ENCODE data around the gene ZNF670.

ZNF670 gene

DNA sequence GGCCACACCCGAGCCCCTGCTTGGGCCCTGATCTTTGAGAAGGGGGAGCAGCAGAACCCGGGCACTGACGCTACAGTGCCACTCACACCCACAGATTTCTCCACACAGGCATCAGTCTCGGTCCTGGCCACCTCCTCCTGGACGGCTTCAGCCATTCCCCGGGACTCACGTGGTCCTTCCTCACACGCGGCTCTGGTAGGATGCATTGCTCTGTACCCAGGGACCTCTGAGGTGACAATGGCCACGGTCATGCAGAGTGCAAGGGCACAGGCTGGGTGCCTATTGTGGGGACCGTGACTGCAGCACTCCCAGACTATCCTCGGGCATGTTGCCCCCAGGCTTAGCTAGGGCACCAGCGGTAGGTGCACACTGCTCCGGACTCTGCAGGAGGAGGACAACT is 11.8 kb upstream of the ZNF670 start:
- Histone ChIP-seq H3K9ac (ENCODE audit: low read depth, low read length) (no peak overlapping the region), H3K27ac (ENCODE audit: low read length) (no peak overlapping the region), H3K79me2 (ENCODE audit: insufficient read depth, low read length) (no peaks in the 10 kb centered on the region), H3K4me1 (ENCODE audit: insufficient read depth, low read length) (no peaks in the 10 kb centered on the region), H3K4me3 (ENCODE audit: low read depth in 1 of 2, low read length in 2 of 2) (no peak overlapping the region), H4K20me1 (ENCODE audit: insufficient read depth, low read length) (no peaks in the 10 kb centered on the region), H3K4me2 (ENCODE audit: insufficient read depth, low read length) (no peak overlapping the region), H3K36me3 (ENCODE audit: insufficient read depth, low read length) (no peaks in the 10 kb centered on the region), H3K27me3 (ENCODE audit: insufficient read depth, low read length, poor library complexity) (no peaks in the 10 kb centered on the region), H2AFZ (ENCODE audit: low read depth, low read length) (no peak overlapping the region), H3K9me3 (ENCODE audit: insufficient read depth, low read length, severe bottlenecking) (no peaks in the 10 kb centered on the region)
- ATAC-seq (ENCODE audit: insufficient read depth, low read depth) (0 out of 3 replicates have a peak, but pooled peaks have one; percentile 11), DNase-seq (no peak)
- TF ChIP-seq, protein P1, sequence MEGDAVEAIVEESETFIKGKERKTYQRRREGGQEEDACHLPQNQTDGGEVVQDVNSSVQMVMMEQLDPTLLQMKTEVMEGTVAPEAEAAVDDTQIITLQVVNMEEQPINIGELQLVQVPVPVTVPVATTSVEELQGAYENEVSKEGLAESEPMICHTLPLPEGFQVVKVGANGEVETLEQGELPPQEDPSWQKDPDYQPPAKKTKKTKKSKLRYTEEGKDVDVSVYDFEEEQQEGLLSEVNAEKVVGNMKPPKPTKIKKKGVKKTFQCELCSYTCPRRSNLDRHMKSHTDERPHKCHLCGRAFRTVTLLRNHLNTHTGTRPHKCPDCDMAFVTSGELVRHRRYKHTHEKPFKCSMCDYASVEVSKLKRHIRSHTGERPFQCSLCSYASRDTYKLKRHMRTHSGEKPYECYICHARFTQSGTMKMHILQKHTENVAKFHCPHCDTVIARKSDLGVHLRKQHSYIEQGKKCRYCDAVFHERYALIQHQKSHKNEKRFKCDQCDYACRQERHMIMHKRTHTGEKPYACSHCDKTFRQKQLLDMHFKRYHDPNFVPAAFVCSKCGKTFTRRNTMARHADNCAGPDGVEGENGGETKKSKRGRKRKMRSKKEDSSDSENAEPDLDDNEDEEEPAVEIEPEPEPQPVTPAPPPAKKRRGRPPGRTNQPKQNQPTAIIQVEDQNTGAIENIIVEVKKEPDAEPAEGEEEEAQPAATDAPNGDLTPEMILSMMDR (IDR thresholded peaks at IDR 0.05; ENCODE audit: borderline replicate concordance, extremely low read depth, low read length, poor library complexity, severe bottlenecking), result no peak
- no peak for TF ChIP-seq EZH2 (IDR thresholded peaks at IDR 0.05; ENCODE audit: borderline replicate concordance, low read depth, low read length, severe bottlenecking)

DNA sequence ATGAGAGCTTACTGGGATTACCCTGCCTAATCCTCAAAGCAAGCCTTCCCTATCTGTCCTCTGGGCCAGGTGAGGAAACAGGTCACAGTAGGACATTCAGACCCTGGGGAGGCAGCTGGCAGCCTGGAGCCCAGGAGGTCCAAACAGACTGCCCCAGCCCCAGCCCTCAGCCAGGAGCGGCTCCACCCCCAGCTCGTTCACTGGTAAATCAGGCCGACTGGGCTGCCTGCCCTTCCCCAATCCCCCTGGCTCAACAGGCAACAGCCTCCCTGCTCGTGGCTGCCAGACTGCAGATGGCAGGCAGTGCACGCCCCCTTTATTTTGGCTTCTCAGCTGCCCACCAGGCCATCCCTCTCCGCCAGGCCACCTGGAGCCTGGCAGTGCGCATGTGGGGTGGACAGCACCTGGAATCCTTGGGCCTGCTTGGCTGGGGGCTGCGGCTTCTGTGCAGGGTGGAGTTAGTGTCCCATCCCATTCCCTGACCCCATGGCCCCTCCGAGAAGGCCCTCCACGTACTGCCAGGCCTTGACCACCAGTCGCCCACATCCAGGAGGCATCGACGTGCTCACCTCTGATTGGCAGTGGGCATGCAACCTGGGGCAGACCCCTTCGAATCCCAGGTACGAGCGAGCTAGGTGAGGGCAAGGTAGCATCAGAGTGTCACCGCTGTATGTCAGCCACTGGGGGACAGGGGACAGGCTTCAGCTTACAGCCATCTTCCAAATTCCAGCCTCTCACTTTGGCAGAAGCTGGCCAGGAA is 11.2 kb upstream of the ZNF670 start:
- Histone ChIP-seq H3K79me2 (ENCODE audit: insufficient read depth, low read length) (no peaks in the 10 kb centered on the region), H2AFZ (ENCODE audit: low read depth, low read length) (no peak overlapping the region), H3K4me1 (ENCODE audit: insufficient read depth, low read length) (no peaks in the 10 kb centered on the region), H3K27me3 (ENCODE audit: insufficient read depth, low read length, poor library complexity) (no peaks in the 10 kb centered on the region), H3K4me3 (ENCODE audit: low read depth in 1 of 2, low read length in 2 of 2) (no peak overlapping the region), H3K4me2 (ENCODE audit: insufficient read depth, low read length) (no peak overlapping the region), H3K27ac (ENCODE audit: low read length) (no peak overlapping the region), H3K9ac (ENCODE audit: low read depth, low read length) (no peak overlapping the region), H4K20me1 (ENCODE audit: insufficient read depth, low read length) (no peaks in the 10 kb centered on the region), H3K36me3 (ENCODE audit: insufficient read depth, low read length) (no peaks in the 10 kb centered on the region), H3K9me3 (ENCODE audit: insufficient read depth, low read length, severe bottlenecking) (no peaks in the 10 kb centered on the region)
- TF ChIP-seq, protein P1 (IDR thresholded peaks at IDR 0.05; ENCODE audit: borderline replicate concordance, extremely low read depth, low read length, poor library complexity, severe bottlenecking), result no peak
- no peak for TF ChIP-seq EZH2 (IDR thresholded peaks at IDR 0.05; ENCODE audit: borderline replicate concordance, low read depth, low read length, severe bottlenecking)
- DNase-seq, result no peak
- ATAC-seq (ENCODE audit: insufficient read depth, low read depth), result no peak

DNA sequence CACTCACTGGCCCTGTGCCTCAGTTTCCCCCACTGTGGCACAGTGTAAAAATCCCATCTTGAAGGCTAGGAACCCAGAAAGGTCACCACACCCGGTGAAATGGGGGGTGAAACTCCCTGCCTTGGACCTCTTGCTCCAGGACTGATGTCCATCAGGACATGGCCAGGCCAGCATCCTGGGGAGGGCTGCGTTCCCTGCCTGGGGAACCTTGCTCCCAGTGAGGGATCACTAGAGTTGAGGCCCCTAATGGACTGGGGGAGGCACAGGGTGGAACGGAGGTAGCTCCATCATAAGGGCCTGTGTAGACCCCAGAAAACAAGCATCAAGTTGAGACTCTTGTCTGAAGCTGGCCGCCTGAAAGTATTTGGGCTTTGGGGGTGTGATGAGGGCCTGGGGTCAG is 10.4 kb upstream of the ZNF670 start:
- Histone ChIP-seq H3K4me1 (ENCODE audit: insufficient read depth, low read length) (no peaks in the 10 kb centered on the region), H3K4me3 (ENCODE audit: low read depth in 1 of 2, low read length in 2 of 2) (no peak overlapping the region), H3K9me3 (ENCODE audit: insufficient read depth, low read length, severe bottlenecking) (no peaks in the 10 kb centered on the region), H4K20me1 (ENCODE audit: insufficient read depth, low read length) (no peaks in the 10 kb centered on the region), H3K4me2 (ENCODE audit: insufficient read depth, low read length) (no peak overlapping the region), H3K9ac (ENCODE audit: low read depth, low read length) (no peak overlapping the region), H3K27me3 (ENCODE audit: insufficient read depth, low read length, poor library complexity) (no peaks in the 10 kb centered on the region), H2AFZ (ENCODE audit: low read depth, low read length) (no peak overlapping the region), H3K79me2 (ENCODE audit: insufficient read depth, low read length) (no peaks in the 10 kb centered on the region), H3K36me3 (ENCODE audit: insufficient read depth, low read length) (no peaks in the 10 kb centered on the region), H3K27ac (ENCODE audit: low read length) (no peak overlapping the region)
- DNase-seq (no peak), ATAC-seq (ENCODE audit: insufficient read depth, low read depth) (no peak)
- no peak for TF ChIP-seq EZH2 (IDR thresholded peaks at IDR 0.05; ENCODE audit: borderline replicate concordance, low read depth, low read length, severe bottlenecking)
- TF ChIP-seq, protein P1 (IDR thresholded peaks at IDR 0.05; ENCODE audit: borderline replicate concordance, extremely low read depth, low read length, poor library complexity, severe bottlenecking), result no peak

Measured in DND-41 (cell line).